SU-DHL-6 (cell line): ENCODE results near the gene ST6GALNAC4.

Source experiments
- H2AFZ ChIP-seq: fragments of 200-600 bp; sonication (generic); 2 replicates; pipeline ENCODE4 v1.6.1; 2014; ENCODE audit warnings: low read depth, mild to moderate bottlenecking, moderate library complexity, mixed read lengths, antibody characterized with exemption, low read length; ENCODE audit not compliant: severe bottlenecking
- H3F3A ChIP-seq: fragments of 200-600 bp; shearing (Covaris generic); 2 replicates; pipeline ENCODE4 v1.6.0; 2016; ENCODE audit warnings: antibody characterized with exemption, mild to moderate bottlenecking; ENCODE audit not compliant: insufficient read depth
- H3K27ac ChIP-seq: fragments of 200-600 bp; sonication (generic); 2 replicates; pipeline ENCODE4 v1.5.1; 2016; ENCODE audit warnings: low read depth, mild to moderate bottlenecking, low read length, moderate library complexity, mixed read lengths
- H3K27me3 ChIP-seq: fragments of 200-600 bp; sonication (generic), shearing (Covaris generic); 2 replicates; pipeline ENCODE4 v1.6.0; 2014; ENCODE audit warnings: mild to moderate bottlenecking, low read length
- H3K36me3 ChIP-seq: fragments of 200-600 bp; sonication (generic); 2 replicates; pipeline ENCODE4 v1.6.1; 2014; ENCODE audit warnings: mild to moderate bottlenecking, low read length, mixed read lengths
- H3K4me2 ChIP-seq: fragments of 300-600, 200-600 bp; shearing (Covaris generic), sonication (generic); 2 replicates; pipeline ENCODE4 v1.6.0; 2014; ENCODE audit warnings: low read length, low read depth, mild to moderate bottlenecking; ENCODE audit not compliant: poor library complexity, severe bottlenecking
- H3K4me3 ChIP-seq: fragments of 200-600 bp; sonication (generic); 2 replicates; pipeline ENCODE4 v1.5.1; 2014; ENCODE audit warnings: antibody characterized with exemption, low read length, mild to moderate bottlenecking, mixed read lengths; ENCODE audit not compliant: insufficient read depth, poor library complexity, severe bottlenecking
- H3K79me2 ChIP-seq: fragments of 200-600 bp; sonication (generic); 2 replicates; pipeline ENCODE4 v1.6.1; 2014; ENCODE audit warnings: mild to moderate bottlenecking, low read length, moderate library complexity; ENCODE audit not compliant: insufficient read depth
- H3K9ac ChIP-seq: fragments of 200-600 bp; sonication (generic); 2 replicates; pipeline ENCODE4 v1.7.0; 2014; ENCODE audit warnings: mild to moderate bottlenecking, low read length
- H3K9me2 ChIP-seq: fragments of 200-600 bp; sonication (generic); replicated peaks from 2 replicates; pipeline ENCODE4 v1.6.1; 2014; ENCODE audit warnings: low read length; ENCODE audit not compliant: insufficient read depth
- H3K9me3 ChIP-seq: fragments of 200-600 bp; sonication (generic); 2 replicates; pipeline ENCODE4 v1.6.1; 2014; ENCODE audit warnings: low read length, mixed read lengths; ENCODE audit not compliant: insufficient read depth
- H4K20me1 ChIP-seq: fragments of 200-600 bp; sonication (generic); 2 replicates; pipeline ENCODE4 v1.6.1; 2014; ENCODE audit warnings: low read depth, mild to moderate bottlenecking, antibody characterized with exemption, low read length, moderate library complexity, mixed read lengths
- EZH2phosphoT487 ChIP-seq: fragments of 200-600 bp; sonication (generic), shearing (Covaris generic); conservative IDR thresholded peaks from 2 replicates; pipeline ENCODE4 v1.6.1; 2018; ENCODE audit warnings: mild to moderate bottlenecking, antibody characterized with exemption, low read length, moderate library complexity, mixed read lengths
- TF ChIP-seq, protein P1 (sequence below): fragments of 200-600 bp; sonication (generic); IDR thresholded peaks from one replicate; pipeline ENCODE4 v1.5.1; 2017; ENCODE audit warnings: antibody characterized with exemption, mild to moderate bottlenecking, low read length, moderate library complexity; ENCODE audit not compliant: insufficient read depth, poor library complexity, severe bottlenecking

Gene ST6GALNAC4

DNA sequence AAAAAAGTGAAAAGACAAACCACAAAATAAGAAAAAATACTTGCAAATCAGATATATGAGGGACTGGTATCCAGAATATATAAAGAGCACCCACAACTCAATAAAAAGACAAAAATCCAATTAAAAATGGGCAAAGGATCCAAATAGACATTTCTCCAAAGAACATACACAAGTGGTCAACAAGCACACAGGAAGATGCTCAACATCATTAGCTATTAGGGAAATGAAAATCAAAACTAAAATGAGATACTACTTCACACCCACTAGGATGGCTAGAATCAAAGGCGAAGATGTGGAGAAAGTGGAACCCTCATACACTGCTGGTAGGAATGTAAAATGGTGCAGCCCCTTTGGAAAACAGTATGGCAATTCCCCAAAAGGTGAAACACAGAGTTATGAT is 41.9 kb upstream of the ST6GALNAC4 start:
- H3K9me2 ChIP-seq, result no peaks in the 10 kb centered on the region
- H3K4me3 ChIP-seq, result no peak overlapping the region
- H3K27me3 ChIP-seq, result no peaks in the 10 kb centered on the region
- no peak overlapping the region for H3K4me2 ChIP-seq
- no peaks in the 10 kb centered on the region for H3K9me3 ChIP-seq
- no peak overlapping the region for H3K27ac ChIP-seq
- H2AFZ ChIP-seq, result no peak overlapping the region
- peaks cover 6% of the 10 kb centered on the region; the same call in 1 of the 2 replicates for H3K36me3 ChIP-seq
- TF ChIP-seq, protein P1, sequence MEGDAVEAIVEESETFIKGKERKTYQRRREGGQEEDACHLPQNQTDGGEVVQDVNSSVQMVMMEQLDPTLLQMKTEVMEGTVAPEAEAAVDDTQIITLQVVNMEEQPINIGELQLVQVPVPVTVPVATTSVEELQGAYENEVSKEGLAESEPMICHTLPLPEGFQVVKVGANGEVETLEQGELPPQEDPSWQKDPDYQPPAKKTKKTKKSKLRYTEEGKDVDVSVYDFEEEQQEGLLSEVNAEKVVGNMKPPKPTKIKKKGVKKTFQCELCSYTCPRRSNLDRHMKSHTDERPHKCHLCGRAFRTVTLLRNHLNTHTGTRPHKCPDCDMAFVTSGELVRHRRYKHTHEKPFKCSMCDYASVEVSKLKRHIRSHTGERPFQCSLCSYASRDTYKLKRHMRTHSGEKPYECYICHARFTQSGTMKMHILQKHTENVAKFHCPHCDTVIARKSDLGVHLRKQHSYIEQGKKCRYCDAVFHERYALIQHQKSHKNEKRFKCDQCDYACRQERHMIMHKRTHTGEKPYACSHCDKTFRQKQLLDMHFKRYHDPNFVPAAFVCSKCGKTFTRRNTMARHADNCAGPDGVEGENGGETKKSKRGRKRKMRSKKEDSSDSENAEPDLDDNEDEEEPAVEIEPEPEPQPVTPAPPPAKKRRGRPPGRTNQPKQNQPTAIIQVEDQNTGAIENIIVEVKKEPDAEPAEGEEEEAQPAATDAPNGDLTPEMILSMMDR, result no peak
- TF ChIP-seq EZH2phosphoT487, result no peak
- peaks cover 100% of the 10 kb centered on the region for H3K79me2 ChIP-seq
- no peak overlapping the region for H3K9ac ChIP-seq
- H4K20me1 ChIP-seq, result peaks cover 29% of the 10 kb centered on the region; the same call in 1 of the 2 replicates
- H3F3A ChIP-seq, result peaks cover 8% of the 10 kb centered on the region; the same call in 1 of the 2 replicates

DNA sequence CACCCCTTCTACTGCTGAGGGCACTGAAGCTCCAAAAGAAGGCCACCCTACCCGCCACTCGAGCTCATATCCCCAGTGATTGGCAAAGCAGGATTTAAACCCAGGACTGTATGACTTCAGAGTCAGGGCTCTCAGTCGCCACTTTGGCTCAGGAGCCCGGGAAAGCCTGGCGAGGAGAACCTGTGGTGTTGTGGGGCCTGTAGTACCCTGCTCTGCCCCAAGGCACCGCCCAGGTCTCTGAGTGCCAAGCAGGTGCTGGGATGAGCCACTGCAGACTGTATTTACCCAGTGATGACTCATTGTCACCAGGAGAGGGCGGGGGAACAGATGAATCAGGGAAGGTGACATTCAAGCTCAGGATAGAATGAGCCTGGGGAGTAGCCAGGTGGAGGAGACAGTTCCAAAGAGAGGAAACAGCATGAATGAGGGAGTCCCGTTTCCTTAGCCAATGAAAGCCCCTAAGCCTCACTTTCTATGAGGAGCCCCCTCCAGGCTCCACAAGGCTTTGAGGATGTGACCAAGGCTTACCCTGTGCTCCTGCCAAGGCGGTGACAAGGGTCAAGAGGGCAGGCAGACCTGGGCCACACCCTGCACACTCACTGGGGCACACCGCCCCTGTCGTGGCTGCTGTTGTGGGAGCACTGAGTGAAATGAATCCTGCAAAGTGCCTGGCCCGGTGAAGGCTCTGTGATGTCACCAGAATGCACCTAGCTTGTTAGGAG is 38.6 kb upstream of the ST6GALNAC4 start:
- Histone ChIP-seq H3K27me3 (no peaks in the 10 kb centered on the region), H4K20me1 (peaks cover 21% of the 10 kb centered on the region; the same call in 1 of the 2 replicates), H2AFZ (no peak overlapping the region), H3F3A (peaks cover 8% of the 10 kb centered on the region; the same call in 1 of the 2 replicates), H3K9me3 (no peaks in the 10 kb centered on the region), H3K36me3 (peaks cover 6% of the 10 kb centered on the region; the same call in 1 of the 2 replicates), H3K79me2 (peaks cover 98% of the 10 kb centered on the region), H3K27ac (no peak overlapping the region; the same call in 1 of the 2 replicates), H3K4me3 (no peak overlapping the region), H3K4me2 (peak overlapping the region; percentile 7), H3K9me2 (no peaks in the 10 kb centered on the region), H3K9ac (no peak overlapping the region; the same call in 1 of the 2 replicates)
- TF ChIP-seq EZH2phosphoT487, result no peak
- TF ChIP-seq, protein P1, result peak; percentile 65

DNA sequence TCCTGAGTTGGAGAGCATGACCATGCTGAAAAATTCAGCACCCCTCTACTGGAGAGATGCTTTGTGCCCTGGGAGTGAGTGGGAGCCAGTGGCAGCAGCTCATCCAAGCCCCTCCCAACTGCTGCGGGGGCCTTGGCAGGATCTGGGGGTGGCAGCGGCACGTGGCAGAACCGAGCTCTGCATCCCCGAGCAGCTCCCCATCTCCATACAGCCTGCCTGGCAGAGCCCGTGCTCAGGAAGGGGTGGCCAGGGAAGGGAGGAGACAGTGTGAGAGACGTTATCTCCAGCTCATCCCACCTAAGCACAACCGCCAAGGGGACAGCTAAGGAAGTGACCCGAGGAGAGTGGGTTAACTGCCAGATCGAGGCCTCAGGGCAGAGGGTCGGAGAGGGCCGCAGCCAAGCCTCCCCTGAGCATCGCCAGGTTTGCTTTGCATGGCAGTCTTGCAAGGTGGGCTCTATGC is 38.0 kb upstream of the ST6GALNAC4 start:
- Histone ChIP-seq H4K20me1 (peaks cover 21% of the 10 kb centered on the region; the same call in 1 of the 2 replicates), H3K4me3 (no peak overlapping the region), H2AFZ (no peak overlapping the region), H3K9me2 (no peaks in the 10 kb centered on the region), H3K9ac (no peak overlapping the region), H3K4me2 (no peak overlapping the region), H3K36me3 (peaks cover 6% of the 10 kb centered on the region; the same call in 1 of the 2 replicates), H3K9me3 (no peaks in the 10 kb centered on the region), H3K27ac (no peak overlapping the region), H3K27me3 (no peaks in the 10 kb centered on the region), H3F3A (peaks cover 8% of the 10 kb centered on the region; the same call in 1 of the 2 replicates), H3K79me2 (peaks cover 98% of the 10 kb centered on the region)
- TF ChIP-seq EZH2phosphoT487, result no peak
- TF ChIP-seq, protein P1, result no peak
